ENCODE results near the gene PCNX1.
"Not testable (repeated sequence)": the region's sequence is repeated elsewhere in the genome, so short reads cannot be mapped to it uniquely, and the experiment has no call there.

The PCNX1 gene

GRCh38 chr14:71021347-71022011, 114.2 kb downstream of the PCNX1 start:
- no peak for DNase-seq (ENCODE audit: low read depth)

GRCh38 chr14:71022012-71022869, 115.0 kb downstream of the PCNX1 start:
- DNase-seq (ENCODE audit: low read depth): no peak

- DNase-seq (ENCODE audit: low read depth): no peak
Measured at GRCh38 chr14:71022939-71023338, 115.7 kb downstream of the PCNX1 start.

- DNase-seq (ENCODE audit: low read depth): no peak
Measured at GRCh38 chr14:71029236-71029781, 122.0 kb downstream of the PCNX1 start.

GRCh38 chr14:71031000-71031399, 123.7 kb downstream of the PCNX1 start:
- DNase-seq (ENCODE audit: low read depth): no peak

- no peak for DNase-seq (ENCODE audit: low read depth)
Measured at GRCh38 chr14:71036433-71036832, 129.2 kb downstream of the PCNX1 start.

GRCh38 chr14:71048393-71048792, 141.1 kb downstream of the PCNX1 start:
- no peak for DNase-seq (ENCODE audit: low read depth)

GRCh38 chr14:71049435-71050133, 142.3 kb downstream of the PCNX1 start:
- no peak for DNase-seq (ENCODE audit: low read depth)

GRCh38 chr14:71050227-71050823, 143.1 kb downstream of the PCNX1 start:
- DNase-seq (ENCODE audit: low read depth): no peak

GRCh38 chr14:71054706-71055105, 147.4 kb downstream of the PCNX1 start:
- DNase-seq (ENCODE audit: low read depth): no peak

GRCh38 chr14:71056168-71056567, 148.9 kb downstream of the PCNX1 start:
- DNase-seq (ENCODE audit: low read depth): no peak

GRCh38 chr14:71060274-71060673, 153.0 kb downstream of the PCNX1 start:
- DNase-seq (ENCODE audit: low read depth): no peak

GRCh38 chr14:71060825-71061455, 153.7 kb downstream of the PCNX1 start:
- no peak for DNase-seq (ENCODE audit: low read depth)

GRCh38 chr14:71061458-71061857, 154.2 kb downstream of the PCNX1 start:
- DNase-seq (ENCODE audit: low read depth): no peak

- DNase-seq (ENCODE audit: low read depth): no peak
Measured at GRCh38 chr14:71062581-71063303, 155.5 kb downstream of the PCNX1 start.

GRCh38 chr14:71063351-71063750, 156.1 kb downstream of the PCNX1 start:
- no peak for DNase-seq (ENCODE audit: low read depth)

- DNase-seq (ENCODE audit: low read depth): not testable (repeated sequence)
Measured at GRCh38 chr14:71064747-71065146, 157.5 kb downstream of the PCNX1 start.

GRCh38 chr14:71070169-71070568, 162.9 kb downstream of the PCNX1 start:
- no peak for DNase-seq (ENCODE audit: low read depth)

GRCh38 chr14:71071042-71071441, 163.8 kb downstream of the PCNX1 start:
- DNase-seq (ENCODE audit: low read depth): no peak

- no peak for DNase-seq (ENCODE audit: low read depth)
Measured at GRCh38 chr14:71076462-71077092, 169.3 kb downstream of the PCNX1 start.
